Endothelial cell of umbilical vein (primary cell): ENCODE measurements around the gene AGPS.

ENCODE experiments used
- POLR2AphosphoS5 ChIP-seq: IDR thresholded peaks from 2 replicates; pipeline ENCODE4 v1.6.1; 2012; ENCODE audit warnings: low read depth, mild to moderate bottlenecking, control low read depth, low read length, moderate library complexity; ENCODE audit not compliant: insufficient read depth
- TF ChIP-seq, protein P1 (sequence below), 2 donors: IDR thresholded peaks; 1 replicate in 1 of 2; 2 replicates in 1 of 2; pipeline ENCODE4 v1.5.1; 2011; ENCODE audit warnings: low read length in 2 of 2, mild to moderate bottlenecking in 2 of 2, moderate library complexity in 2 of 2, control low read depth in 1 of 2, inconsistent platforms in 1 of 2, low read depth in 1 of 2; ENCODE audit not compliant: insufficient read depth in 1 of 2; ENCODE audit errors: extremely low read depth in 1 of 2

DNA sequence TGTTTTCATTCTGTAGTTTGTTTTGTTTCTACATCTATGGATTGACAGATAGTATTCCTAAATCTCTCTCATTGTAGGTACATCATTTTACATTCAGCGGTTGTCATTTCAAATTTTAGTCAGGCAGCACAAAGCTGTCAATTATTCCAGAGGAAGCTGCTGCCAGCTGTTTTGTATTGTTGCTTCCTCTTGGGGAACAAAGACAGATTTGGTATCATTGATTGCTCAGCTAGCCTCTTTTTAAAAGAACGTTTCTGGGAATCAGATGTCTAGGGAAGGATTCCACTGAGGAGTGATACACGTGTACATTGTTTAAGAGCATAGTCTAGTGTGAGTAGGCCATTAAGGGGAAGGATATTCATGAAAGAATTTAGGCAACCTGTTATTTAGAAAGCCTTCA, 145.8 kb downstream of the AGPS start:
- TF ChIP-seq, protein P1, sequence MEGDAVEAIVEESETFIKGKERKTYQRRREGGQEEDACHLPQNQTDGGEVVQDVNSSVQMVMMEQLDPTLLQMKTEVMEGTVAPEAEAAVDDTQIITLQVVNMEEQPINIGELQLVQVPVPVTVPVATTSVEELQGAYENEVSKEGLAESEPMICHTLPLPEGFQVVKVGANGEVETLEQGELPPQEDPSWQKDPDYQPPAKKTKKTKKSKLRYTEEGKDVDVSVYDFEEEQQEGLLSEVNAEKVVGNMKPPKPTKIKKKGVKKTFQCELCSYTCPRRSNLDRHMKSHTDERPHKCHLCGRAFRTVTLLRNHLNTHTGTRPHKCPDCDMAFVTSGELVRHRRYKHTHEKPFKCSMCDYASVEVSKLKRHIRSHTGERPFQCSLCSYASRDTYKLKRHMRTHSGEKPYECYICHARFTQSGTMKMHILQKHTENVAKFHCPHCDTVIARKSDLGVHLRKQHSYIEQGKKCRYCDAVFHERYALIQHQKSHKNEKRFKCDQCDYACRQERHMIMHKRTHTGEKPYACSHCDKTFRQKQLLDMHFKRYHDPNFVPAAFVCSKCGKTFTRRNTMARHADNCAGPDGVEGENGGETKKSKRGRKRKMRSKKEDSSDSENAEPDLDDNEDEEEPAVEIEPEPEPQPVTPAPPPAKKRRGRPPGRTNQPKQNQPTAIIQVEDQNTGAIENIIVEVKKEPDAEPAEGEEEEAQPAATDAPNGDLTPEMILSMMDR (IDR thresholded peaks at IDR 0.05; ENCODE audit: extremely low read depth in 1 of 2, insufficient read depth in 1 of 2, low read depth in 1 of 2, low read length in 2 of 2) = no peak
- TF ChIP-seq POLR2AphosphoS5 = no peak
